GM21723 (cell line): Measurements from ENCODE around the gene TAF4.
"Not testable (repeated sequence)": the region's sequence is repeated elsewhere in the genome, so short reads cannot be mapped to it uniquely, and the experiment has no call there.

ENCODE experiments used
- ATAC-seq: cut with Tn5 transposase; IDR thresholded peaks from one replicate; pipeline ENCODE4 v1.9.1; 2021; ENCODE audit warnings: mild to moderate bottlenecking, moderate library complexity; ENCODE audit not compliant: unreplicated experiment

Gene TAF4

DNA sequence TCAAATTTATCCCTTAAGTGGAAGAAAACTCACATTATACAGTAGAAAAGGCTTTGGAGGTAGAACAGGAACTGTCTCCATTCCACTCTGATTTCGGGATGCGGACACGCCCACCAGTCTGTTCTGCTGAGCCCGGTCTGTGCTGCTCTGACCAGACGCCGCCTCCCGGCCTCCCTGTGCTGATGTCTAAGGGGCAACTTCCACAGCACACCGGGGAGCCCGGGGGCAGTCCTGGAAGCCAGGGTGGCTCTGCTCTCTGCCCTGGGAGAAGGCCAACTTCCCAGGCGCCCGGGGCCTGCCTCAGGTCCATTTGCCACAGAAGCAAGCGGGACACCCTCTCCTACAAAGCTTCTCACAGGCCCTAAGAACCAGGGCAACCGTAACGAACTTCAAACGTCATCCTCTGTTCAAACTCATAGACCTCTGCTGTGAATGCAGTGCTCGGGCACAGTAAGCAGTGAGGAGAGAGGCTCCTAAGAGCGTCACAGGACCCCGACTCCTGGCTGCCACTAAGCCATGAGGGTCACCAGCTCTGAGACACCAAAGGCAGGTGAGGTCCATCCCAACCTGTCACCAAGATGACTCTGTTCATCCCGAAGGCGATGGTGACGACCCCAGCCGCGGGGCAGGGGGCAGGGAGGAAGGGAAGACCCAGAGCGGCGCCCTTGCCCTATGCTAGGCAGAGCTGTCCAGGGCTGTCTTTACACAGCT is 5.6 kb downstream of the TAF4 start:
- no peak for ATAC-seq

DNA sequence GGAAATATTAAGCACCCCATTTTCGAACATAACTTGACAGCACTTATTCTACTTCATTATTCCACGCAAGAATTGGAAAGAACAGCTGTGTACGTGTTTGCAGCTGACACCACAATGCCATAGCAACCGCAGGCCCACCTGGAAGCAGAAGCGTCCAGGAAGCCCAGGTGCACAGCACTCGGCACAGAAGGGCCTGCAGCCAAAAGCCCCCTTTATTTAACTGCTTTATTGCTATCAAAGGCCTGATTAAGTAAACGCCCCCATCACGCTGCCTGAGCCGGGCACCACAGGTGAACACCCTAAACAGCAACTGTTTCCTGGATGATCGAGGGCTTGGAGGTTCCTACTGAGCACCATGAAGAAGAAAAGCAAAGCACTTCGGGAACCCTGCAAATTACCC is 6.3 kb downstream of the TAF4 start:
- no peak for ATAC-seq

DNA sequence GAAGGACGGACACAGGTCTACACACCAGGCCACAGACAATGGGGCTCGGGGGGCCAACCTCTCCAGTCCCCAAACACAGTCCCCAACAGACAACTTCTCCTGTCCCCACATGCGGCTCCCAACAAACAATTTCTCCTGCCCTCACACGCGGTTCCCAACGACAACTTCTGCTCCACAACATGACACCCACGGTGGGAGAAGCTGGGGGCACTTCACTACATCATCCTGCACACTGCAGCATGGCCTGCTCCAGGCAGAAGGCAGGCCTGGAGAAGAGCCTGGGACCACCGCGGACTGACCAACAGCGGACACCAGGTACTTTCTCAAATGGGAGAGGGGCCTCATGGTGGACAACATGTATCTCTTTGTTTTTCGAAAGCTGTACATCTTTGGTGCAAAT is 6.7 kb downstream of the TAF4 start:
- no peak for ATAC-seq

DNA sequence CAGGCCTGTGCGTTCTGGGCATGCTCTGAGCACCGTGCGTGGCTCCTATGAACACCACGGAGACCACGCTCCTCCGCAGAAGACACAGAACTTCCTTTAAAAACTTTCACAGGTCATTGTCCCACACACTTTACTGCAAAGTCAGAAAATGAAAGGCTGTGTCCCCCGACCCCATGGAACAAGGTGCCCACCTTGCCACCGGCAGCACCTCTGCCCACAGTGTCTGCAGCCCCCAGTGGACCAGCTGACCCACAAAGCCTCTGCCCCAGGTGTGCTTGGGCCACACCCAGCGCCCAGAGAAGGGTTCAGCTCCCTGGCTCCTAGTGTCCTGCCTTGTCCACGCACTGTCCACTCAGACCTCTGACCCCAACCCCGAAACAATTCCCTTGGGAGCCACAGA is 8.7 kb downstream of the TAF4 start:
- no peak for ATAC-seq

DNA sequence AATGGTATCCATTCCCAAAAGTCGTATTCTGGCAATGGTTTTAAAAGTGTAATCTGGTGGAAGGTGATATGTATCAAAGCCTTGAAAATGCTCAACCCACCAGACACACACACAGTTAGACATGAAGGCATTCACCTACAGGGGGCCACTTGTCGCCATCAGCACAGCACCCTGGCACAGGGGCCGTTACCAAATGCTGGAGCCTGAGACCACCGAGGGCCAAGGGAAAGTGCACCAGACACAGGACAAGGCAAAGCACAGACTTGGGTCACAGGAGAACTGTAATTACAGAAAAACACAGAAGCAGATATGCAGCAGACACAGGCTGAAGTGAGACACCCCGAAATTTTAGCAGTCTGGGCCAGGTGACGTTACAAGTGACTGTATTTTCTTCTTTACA is 9.3 kb downstream of the TAF4 start:
- no peak for ATAC-seq

DNA sequence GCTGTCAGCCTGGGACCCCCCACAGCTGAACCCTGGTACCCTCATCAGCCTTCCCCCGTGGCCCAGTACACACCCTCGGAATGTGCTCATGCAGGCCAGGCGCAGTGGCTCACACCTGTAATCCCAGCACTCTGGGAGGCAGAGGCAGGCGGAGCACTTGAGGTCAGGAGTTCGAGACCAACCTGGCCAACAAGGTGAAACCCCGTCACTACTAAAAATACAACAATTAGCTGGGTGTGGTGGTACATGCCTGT is 9.9 kb downstream of the TAF4 start:
- not testable (repeated sequence) for ATAC-seq

DNA sequence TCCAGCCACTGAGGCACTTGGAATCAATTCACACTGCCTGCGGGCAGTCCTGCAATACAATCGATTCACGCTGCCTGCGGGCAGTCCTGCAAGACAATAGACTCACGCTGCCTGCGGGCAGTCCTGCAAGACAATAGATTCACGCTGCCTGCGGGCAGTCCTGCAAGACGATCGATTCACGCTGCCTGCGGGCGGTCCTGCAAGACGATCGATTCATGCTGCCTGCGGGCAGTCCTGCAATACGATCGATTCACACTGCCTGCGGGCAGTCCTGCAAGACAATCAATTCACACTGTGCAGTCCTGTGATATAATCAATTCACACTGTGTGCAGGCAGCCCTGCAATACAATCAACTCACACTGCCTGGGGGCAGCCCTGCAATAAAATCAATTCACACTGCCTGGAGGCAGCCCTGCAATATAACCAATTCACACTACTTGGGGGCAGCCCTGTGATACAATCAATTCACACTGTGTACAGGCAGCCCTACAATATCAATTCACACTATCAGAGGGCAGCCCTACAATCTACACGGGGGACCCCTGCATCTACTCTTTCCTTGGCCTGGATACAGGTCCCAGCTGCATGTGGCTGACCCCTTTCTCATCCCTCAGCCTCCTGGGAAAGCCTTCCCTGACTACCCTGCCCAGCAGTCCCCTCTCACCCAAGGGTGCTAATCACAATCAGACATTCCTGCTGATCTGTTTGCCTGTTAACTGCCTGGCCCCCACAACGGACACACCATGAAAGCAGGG is 10.4 kb downstream of the TAF4 start:
- ATAC-seq, result no peak

DNA sequence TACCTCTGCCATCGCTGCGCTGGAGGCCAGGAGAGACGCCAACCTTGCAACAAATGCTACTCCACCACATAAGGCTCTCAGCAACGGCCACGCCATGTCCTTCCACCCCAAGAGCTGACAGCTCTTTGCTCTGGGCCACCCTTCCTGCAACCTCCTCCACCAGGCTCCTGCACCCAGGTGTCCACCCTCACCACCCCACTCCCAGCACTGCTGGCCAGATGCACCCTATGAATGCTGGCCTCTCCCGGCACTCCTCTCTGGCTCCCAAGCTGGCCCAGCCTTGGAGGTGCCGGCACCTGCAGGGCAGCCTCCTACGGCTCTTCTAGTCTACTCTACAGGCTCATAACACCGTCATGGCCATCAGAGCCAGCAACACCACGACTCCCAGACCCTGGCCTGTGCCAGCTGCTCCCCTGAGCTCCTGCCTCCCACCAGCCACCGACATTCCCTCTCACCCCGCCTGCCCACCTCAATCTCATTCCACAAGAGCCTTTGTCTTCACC is 11.2 kb downstream of the TAF4 start:
- ATAC-seq, result no peak

DNA sequence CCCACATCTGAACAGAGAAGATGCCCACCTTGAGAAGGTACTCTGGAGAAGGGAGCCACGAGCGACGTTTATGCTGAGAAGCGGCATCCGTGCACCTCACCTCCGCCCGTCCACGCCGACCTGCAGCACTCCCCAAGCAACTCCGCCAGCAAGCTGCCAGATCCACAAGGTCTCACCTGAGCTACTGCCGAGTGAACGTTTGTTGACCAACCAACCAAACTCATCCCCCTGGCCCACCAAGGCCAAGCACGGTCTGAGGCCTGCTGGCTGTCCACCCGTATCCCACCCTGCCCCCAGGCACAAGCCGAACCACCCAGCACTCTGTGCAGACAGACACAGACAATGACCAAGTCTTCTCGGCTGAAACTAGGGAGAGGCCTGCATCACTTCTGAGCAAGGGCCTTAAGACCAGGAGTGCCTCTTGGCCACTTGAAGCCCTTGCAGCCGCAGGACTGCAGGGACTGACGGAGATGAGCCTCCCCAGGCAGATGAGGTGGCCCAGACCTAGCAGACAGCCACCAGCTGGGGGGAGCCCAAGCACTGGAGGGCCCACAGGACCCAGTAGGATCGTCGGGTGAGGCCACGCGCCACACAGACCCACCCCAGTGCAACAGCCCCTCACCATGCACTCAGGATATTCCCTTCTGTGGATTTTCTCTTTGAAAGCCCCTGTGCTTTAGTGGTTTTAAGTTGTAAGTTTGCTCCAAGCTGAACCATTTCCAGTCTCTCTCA is 12.1 kb downstream of the TAF4 start:
- ATAC-seq, result no peak

DNA sequence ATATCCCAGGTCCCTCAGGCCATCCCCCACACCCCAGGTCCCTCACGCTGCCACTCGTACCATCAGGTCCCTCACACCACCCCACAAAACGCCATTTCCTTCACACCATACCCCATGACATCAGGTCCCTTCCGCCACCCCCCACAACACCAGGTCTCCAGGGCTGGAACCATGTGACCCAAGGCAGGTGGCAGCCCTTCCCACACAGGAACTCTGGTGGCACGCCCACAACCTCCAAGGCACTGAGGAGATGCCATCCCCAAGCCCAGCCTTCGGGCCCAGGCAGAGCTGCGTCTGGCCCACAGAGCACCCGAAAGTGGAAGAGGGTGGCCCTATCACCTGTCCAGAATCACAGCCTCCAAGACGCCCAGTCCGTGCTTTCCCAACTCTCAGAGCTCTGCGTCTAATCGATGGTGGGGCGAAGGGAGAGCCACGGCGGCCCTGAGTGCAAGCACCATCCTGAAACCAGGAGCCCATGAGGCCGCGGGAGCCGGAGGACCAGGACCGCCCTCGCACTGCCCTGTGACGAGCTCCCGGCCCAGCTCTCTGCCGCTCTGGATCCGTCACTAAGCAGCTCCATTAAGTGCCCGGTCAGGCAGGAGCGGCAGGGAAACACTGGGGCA is 12.7 kb downstream of the TAF4 start:
- ATAC-seq, result no peak

DNA sequence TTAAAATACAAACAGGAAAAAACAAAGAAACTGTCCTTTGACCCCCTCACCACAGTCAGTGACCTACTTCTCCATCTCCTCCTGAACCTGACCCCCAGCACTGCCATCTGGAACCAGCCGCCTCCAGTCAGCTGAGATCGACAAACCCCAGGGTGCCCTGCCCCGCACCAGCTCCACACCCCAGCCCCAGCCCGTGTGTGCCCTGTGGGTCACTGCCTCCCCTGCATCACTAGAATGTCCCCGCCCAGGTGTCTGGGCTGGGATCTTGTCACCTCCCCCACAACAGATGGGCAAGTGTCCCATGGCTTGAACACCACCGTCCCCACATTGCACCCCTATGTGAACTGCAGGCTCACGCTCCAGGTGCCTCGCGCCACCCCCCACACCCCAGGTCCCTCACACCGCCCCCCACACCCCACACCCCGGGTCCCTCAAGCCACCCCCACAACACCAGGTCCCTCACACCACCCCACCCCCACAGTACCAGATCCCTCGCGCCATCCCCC is 13.3 kb downstream of the TAF4 start:
- ATAC-seq, result no peak

DNA sequence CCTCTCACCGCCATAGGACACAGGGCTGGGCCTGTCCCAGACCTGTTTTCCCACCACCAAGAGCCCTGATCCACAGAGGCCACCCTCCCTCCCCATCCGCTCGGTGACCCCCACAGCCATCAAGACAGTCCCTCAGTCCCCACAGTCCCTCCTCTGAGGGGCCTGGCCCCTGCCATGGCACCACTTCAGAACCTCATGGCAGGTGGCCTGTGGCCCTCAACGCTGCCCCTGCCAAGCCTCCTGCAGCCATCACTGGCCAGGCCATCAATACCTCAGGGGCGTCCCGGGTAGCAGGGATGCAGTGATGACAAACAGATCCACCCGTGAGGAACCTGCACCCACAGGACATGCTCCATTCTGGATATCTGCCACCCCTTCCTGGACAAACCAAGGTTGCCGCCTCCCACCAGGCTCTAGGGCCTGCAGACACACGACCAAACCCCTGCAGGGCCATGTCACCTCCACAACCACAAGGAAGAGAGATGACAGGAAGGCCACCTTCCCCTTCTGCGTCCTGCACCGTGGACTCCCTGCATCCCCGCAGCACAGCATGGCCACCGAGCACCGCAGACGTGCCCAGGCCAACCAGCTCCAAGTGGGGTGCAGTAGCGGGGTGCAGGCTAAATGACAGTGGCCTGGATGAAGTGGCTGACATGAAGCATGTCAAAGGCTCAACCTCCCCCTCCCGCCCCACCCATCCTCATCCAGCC is 14.0 kb downstream of the TAF4 start:
- no peak for ATAC-seq

DNA sequence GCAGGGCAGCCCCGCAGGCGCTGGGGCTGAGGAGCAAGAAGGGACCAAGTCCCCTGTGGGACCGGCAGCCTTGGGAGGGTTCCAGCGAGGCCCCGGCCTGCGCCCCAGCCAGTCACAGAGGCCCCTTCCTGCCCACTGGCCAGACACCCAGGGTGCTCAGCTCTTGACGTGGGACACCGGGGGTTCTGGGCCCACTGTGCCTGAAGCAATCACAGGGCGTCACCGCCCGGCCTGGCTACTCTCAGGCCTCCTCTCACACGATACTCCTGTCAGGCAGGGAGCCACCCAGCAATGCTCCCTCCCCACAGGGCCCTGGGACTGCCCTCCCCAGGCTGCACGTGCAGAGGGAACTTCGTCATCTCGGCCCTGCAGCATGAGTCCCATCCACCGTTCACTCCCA is 14.5 kb downstream of the TAF4 start:
- ATAC-seq, result no peak

DNA sequence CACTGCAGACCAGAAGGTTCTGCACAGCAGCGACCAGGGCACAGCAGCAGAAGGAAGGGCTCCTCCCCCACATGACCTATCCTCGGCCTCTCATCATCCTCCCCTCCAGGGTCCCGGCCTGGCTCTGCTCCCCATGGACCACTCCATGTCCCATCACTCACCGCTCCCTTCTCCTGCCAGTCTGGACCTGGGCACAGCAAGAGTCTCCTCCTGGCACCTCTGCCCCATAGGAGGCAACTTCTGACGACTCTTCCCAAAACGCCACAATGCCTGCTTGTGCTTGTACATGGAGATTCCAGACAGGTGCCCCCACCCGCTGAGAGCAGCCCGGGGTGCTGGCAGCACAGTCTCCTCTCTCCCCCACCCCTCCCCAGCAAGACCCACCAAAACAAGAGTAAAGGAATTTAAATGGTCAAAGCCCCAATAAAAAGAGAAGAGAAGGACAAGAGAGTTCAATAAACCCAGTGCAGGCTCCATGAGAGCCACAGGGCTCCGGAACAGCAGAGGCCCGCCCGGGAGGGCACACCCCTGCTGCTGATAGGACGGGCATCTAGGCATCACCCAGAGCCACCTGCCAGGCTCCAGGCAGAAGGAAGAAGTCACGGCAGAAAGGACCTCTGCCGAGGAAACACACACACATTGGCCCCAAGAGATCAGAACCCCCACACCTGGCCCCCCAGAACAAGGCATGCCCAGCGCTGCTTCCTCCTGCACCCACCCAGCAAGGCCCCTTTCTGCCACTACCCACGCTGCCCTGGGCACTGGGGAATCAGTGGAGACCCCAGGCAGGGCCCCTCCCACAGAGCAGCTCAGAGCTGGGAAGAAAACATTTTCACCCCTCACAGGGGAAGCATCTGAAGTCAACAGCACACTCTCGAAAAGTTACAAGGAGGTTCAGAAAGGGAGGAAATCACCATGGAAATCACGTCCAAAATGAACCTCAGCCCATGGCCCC is 15.2 kb downstream of the TAF4 start:
- ATAC-seq, result no peak

DNA sequence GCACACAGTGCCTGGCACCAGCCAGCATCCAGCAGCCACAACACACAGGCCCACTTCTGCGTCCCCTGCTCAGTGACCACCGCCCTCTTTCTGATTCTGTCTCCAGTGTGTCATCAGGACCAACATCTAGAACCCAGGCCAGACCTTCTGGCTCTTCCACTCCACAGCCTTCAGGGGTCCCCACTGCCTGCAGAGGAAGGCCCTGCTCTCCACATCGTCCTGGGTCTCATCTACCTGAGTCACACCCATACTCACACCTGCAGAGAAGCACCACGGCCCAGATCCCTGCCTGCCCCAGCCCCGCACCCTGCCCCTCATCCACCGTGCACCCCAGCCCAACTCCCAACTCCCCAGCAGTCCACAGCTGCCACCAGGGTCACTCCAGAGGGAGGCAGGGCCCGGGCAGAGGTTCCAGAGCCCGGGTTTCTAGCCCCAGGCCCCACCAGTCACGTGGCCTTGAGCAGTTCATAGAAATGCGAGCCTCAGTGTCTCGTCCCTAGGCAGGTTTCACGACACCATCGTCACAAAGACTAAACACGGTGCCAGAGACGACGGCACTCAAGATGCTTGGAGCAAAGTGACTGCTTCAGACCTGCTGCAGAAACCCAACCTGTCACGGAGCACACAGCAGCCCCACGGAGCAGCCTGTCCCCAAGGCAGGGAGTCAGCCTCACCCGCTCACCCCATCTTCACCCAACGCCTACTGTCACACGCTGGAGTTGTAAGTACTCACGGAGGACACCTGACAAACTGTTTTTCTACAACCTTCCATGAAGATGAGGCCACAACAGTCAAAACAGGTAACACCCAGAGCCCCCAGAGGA is 16.1 kb downstream of the TAF4 start:
- no peak for ATAC-seq

DNA sequence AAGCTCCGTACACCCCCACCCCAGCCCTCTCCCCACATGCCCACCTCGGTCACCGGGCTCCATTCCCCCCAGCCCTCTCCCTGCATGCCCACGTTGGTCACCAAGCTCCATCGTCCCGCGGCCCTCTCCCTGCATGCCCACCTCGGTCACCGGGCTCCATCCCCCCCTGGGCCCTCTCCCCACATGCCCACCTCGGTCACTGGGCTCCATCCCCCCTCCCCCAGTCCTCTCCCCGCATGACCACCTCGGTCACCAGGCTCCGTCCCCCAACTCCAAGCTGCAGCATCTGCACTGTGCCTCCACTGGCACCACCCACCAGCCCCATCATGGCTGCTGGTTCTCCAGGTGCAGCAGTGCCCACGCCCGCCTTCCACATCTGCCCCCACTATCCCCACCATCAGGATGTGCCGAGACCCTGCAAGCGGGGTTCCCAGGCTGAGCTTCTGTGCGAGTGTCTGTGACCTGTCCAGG is 16.8 kb downstream of the TAF4 start:
- ATAC-seq, result no peak

DNA sequence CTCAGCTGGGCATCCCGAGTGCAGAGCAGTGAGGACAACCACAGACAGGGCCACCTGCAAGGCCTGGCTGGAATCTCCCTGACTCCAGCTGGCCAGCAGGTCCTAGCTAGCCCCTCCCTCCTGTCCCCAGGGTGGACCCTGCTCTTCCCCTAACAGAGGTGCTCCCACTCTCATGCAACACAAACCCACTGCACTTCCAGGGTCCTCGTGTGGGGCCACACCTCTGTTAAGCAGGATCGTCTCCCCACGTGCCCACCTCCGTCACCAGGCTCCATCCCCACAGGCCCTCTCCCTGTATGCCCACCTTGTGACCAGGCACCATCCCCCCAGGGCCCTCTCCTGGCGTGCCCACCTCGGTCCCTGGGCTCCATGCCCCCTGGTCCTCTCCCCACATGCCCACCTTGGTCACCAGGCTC is 17.3 kb downstream of the TAF4 start:
- ATAC-seq, result no peak

DNA sequence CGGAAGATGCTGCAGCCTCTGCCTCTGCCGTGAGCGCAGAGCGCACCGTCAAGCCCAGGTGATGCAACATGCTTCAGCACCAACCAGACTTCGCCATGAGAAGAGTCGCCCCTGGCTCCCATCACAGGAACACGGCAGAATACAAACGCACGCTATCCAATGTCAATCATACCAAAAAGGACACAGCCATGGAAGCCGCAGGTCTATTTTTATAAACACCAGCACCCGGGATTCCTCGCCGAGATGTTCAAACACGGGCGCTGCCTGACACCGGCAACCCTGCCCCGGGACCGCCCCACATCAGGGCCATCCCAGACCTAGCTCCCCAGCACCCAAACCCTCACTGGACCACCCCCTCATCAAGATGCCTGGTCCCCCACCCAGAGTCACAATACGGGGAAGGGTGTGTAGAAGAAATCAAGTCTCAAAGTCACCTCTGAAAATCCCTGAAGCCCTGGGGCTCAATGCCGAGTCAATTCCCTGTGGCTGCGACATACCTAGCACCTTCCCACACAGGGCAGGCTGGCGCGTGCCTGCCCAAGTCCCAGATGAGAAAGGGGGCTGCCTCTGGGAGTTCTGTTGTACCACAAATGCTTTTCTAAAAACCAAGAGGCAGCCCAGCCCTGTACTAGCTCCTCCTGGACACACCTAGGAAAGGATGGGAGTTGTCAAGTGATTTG is 17.9 kb downstream of the TAF4 start:
- ATAC-seq, result no peak
